ENCODE measurements around the gene MAN1A1.

- TF ChIP-seq CTCF (IDR thresholded peaks at IDR 0.05; ENCODE audit: insufficient read depth, low read length, poor library complexity, severe bottlenecking) (no peak), EZH2phosphoT487 (conservative IDR thresholded peaks at IDR 0.05; ENCODE audit: low read length) (no peak)
Observed at GRCh38 chr6:119215885-119216590, 133.5 kb downstream of the MAN1A1 start.

All from SU-DHL-6 (cell line).